Endothelial cell of umbilical vein (primary cell): ENCODE results near the gene GNGT2. TPM values are rescaled to one million over a fixed set of nuclear protein-coding genes. Genes with fewer than 3 reads are reported as not detected.

ENCODE experiments used
- BruUV-seq: library from RNA; stranded (reverse); fragments of 400-500 nt; replicated peaks from 2 replicates; lab custom pipeline; 2021; lab: Mats Ljungman, UMichigan
- CTCF ChIA-PET: fragments of 300-600, 350-600 bp; sonication (Branson Sonifier 250); formaldehyde crosslinking; loops from one replicate; lab custom pipeline; 2021; ENCODE audit warnings: antibody characterized with exemption, inconsistent platforms; lab: Charles Lee
- POLR2A ChIA-PET: fragments of 300-600, 350-600 bp; sonication (Branson Sonifier 250); formaldehyde crosslinking; loops from one replicate; lab custom pipeline; 2021; ENCODE audit warnings: antibody characterized with exemption, inconsistent platforms; lab: Charles Lee
- DNase-seq: peaks from one replicate; pipeline ENCODE4 v3.0.0-alpha.2; 2011; ENCODE audit warnings: low read depth, low spot score
- FAIRE-seq: peaks from 2 replicates; lab custom pipeline; 2011; peaks lifted over from hg19 to GRCh38; lab: Jason Lieb, UNC
- H2AFZ ChIP-seq: 2 replicates; pipeline ENCODE4 v1.6.0; 2012; ENCODE audit warnings: low read depth, low read length, control low read depth, inconsistent platforms
- H3K27ac ChIP-seq: 2 replicates; pipeline ENCODE4 v1.5.1; 2011; ENCODE audit warnings: low read depth, mild to moderate bottlenecking, control low read depth, low read length, moderate library complexity; ENCODE audit not compliant: insufficient read depth
- H3K27me3 ChIP-seq, 2 experiments: 2 replicates each; pipeline versions ENCODE4 v1.6.0 to v1.6.1; 2011; ENCODE audit warnings: low read length in 2 of 2, mixed read lengths in 1 of 2; ENCODE audit not compliant: control insufficient read depth in 2 of 2, insufficient read depth in 2 of 2
- H3K36me3 ChIP-seq, 2 experiments: 2 replicates in 1 of 2; 3 replicates in 1 of 2; pipeline ENCODE4 v1.5.1; 2011; ENCODE audit warnings: low read length in 2 of 2, mild to moderate bottlenecking in 1 of 2, moderate library complexity in 1 of 2; ENCODE audit not compliant: control insufficient read depth in 2 of 2, insufficient read depth in 2 of 2; ENCODE audit errors: extremely low read depth in 1 of 2
- H3K4me1 ChIP-seq: 3 replicates; pipeline ENCODE4 v1.5.1; 2011; ENCODE audit warnings: mild to moderate bottlenecking, low read length; ENCODE audit not compliant: control insufficient read depth, insufficient read depth; ENCODE audit errors: extremely low read depth
- H3K4me2 ChIP-seq: 2 replicates; pipeline ENCODE4 v1.6.1; 2011; ENCODE audit warnings: low read length, control low read depth, mixed read lengths; ENCODE audit not compliant: insufficient read depth
- H3K4me3 ChIP-seq, 3 experiments: fragments of 200-600 bp in 1 of 3; sonication (generic), shearing (Covaris generic) in 1 of 3; replicated peaks in 1 of 3; 2 replicates each; pipeline ENCODE4 v1.5.1; 2011 to 2016; ENCODE audit warnings: control low read depth in 3 of 3, low read length in 3 of 3, mild to moderate bottlenecking in 2 of 3, inconsistent platforms in 1 of 3, low read depth in 1 of 3, moderate library complexity in 1 of 3; ENCODE audit not compliant: insufficient read depth in 1 of 3
- H3K79me2 ChIP-seq: 2 replicates; pipeline ENCODE4 v1.6.0; 2012; ENCODE audit warnings: low read length, inconsistent platforms; ENCODE audit not compliant: control insufficient read depth, insufficient read depth
- H3K9ac ChIP-seq: replicated peaks from 2 replicates; pipeline ENCODE3; 2011; ENCODE audit warnings: low read length, control low read depth; ENCODE audit not compliant: insufficient read depth; ENCODE audit errors: extremely low read depth
- H3K9me1 ChIP-seq: replicated peaks from 3 replicates; pipeline ENCODE4 v1.6.0; 2011; ENCODE audit warnings: mild to moderate bottlenecking, low read length; ENCODE audit not compliant: control insufficient read depth, insufficient read depth; ENCODE audit errors: extremely low read depth
- H3K9me3 ChIP-seq: replicated peaks from 2 replicates; pipeline ENCODE4 v1.5.1; 2012; ENCODE audit warnings: low read length, inconsistent platforms; ENCODE audit not compliant: control insufficient read depth, insufficient read depth
- H4K20me1 ChIP-seq: replicated peaks from 2 replicates; pipeline ENCODE3; 2011; ENCODE audit warnings: mild to moderate bottlenecking, low read length; ENCODE audit not compliant: control insufficient read depth, insufficient read depth; ENCODE audit errors: extremely low read depth
- EZH2 ChIP-seq: IDR thresholded peaks from 2 replicates; pipeline ENCODE4 v1.6.1; 2012; ENCODE audit warnings: borderline replicate concordance, low read depth, mild to moderate bottlenecking, moderate library complexity, low read length, inconsistent platforms; ENCODE audit not compliant: severe bottlenecking
- FOS ChIP-seq: IDR thresholded peaks from 2 replicates; pipeline ENCODE4 v1.6.1; 2011; ENCODE audit warnings: mild to moderate bottlenecking, low read length, moderate library complexity, borderline replicate concordance; ENCODE audit not compliant: insufficient read depth
- GATA2 ChIP-seq: IDR thresholded peaks from 2 replicates; pipeline ENCODE4 v1.7.0; 2011; ENCODE audit warnings: low read depth, mild to moderate bottlenecking, moderate library complexity, mixed read lengths, low read length; ENCODE audit not compliant: insufficient read length, insufficient read depth
- JUN ChIP-seq: IDR thresholded peaks from 2 replicates; pipeline ENCODE4 v1.6.1; 2011; ENCODE audit warnings: borderline replicate concordance, low read depth; ENCODE audit not compliant: insufficient read length, insufficient read depth
- MYC ChIP-seq: IDR thresholded peaks from one replicate; pipeline ENCODE4 v1.6.1; 2011; ENCODE audit warnings: mild to moderate bottlenecking, low read depth, low read length
- POLR2A ChIP-seq: IDR thresholded peaks from 2 replicates; pipeline ENCODE4 v1.6.1; 2012; ENCODE audit warnings: low read depth, mild to moderate bottlenecking, control low read depth, low read length
- POLR2AphosphoS5 ChIP-seq: IDR thresholded peaks from 2 replicates; pipeline ENCODE4 v1.6.1; 2012; ENCODE audit warnings: low read depth, mild to moderate bottlenecking, control low read depth, low read length, moderate library complexity; ENCODE audit not compliant: insufficient read depth
- dilution Hi-C: fragments of 300-500 bp; cut with MboI; formaldehyde crosslinking; loops from one replicate; pipeline ENCODE4 v1.15.0; 2019; ENCODE audit warnings: low sequenced_read_pairs; ENCODE audit not compliant: extremely low pct_ligation_motif_present
- intact Hi-C: fragments of 100-400 bp; cut with micrococcal nuclease; formaldehyde crosslinking; loops from one replicate; pipeline ENCODE4 v1.10.0; 2022
- polyA plus RNA-seq, 4 experiments: library from polyadenylated mRNA; depleted of rRNA in 3 of 4; stranded (reverse) in 3 of 4; unstranded in 1 of 4; fragments of >200 nt; gene quantifications; 2 replicates each; pipeline versions ENCODE4 v1.2.1 to v1.2.3, GENCODE V29; 2011 to 2012; ENCODE audit warnings: missing spikeins in 1 of 4
- total RNA-seq: library from RNA; stranded (reverse); gene quantifications from 2 replicates; pipeline ENCODE4 v1.2.3, GENCODE V29; 2021
- TF ChIP-seq, protein P1 (sequence below), 2 donors: IDR thresholded peaks; 1 replicate in 1 of 2; 2 replicates in 1 of 2; pipeline ENCODE4 v1.5.1; 2011; ENCODE audit warnings: low read length in 2 of 2, mild to moderate bottlenecking in 2 of 2, moderate library complexity in 2 of 2, control low read depth in 1 of 2, inconsistent platforms in 1 of 2, low read depth in 1 of 2; ENCODE audit not compliant: insufficient read depth in 1 of 2; ENCODE audit errors: extremely low read depth in 1 of 2
- TF ChIP-seq, protein P2 (sequence below): IDR thresholded peaks from 2 replicates; pipeline ENCODE4 v1.6.1; 2011; ENCODE audit not compliant: insufficient read depth, insufficient read length

Gene GNGT2
- total and polyA plus RNA-seq, 2 donors (not counting 3 experiments of a cell fraction or from before 2014, with no cell fraction given) = 2.8 to 3.8 TPM

GRCh38 chr17:49235896-49236295, 25.5 kb upstream of the GNGT2 start:
- H3K4me1 ChIP-seq = peaks cover 5% of the 10 kb centered on the region
- H3K36me3 ChIP-seq = no peaks in the 10 kb centered on the region
- dilution Hi-C loops = no loop called here
- ChIA-PET CTCF (interaction anchor here (1.7 to 13.3 kb wide), 2 partner anchors 41 to 55 kb away, joined by 5 to 140 read pairs; no protein-coding TSS in a partner anchor), POLR2A (no interaction called here)
- peaks cover 0 to 7% of the 10 kb centered on the region in 2 experiments for H3K27me3 ChIP-seq
- H4K20me1 ChIP-seq = no peaks in the 10 kb centered on the region
- no peak overlapping the region for H3K27ac ChIP-seq
- H2AFZ ChIP-seq = no peak overlapping the region
- no peak overlapping the region for H3K9ac ChIP-seq
- no TSS peak for BruUV-seq
- TF ChIP-seq GATA2 (no peak), POLR2AphosphoS5 (no peak), FOS (no peak), MYC (no peak), POLR2A (no peak), JUN (no peak), EZH2 (no peak)
- TF ChIP-seq, protein P1, sequence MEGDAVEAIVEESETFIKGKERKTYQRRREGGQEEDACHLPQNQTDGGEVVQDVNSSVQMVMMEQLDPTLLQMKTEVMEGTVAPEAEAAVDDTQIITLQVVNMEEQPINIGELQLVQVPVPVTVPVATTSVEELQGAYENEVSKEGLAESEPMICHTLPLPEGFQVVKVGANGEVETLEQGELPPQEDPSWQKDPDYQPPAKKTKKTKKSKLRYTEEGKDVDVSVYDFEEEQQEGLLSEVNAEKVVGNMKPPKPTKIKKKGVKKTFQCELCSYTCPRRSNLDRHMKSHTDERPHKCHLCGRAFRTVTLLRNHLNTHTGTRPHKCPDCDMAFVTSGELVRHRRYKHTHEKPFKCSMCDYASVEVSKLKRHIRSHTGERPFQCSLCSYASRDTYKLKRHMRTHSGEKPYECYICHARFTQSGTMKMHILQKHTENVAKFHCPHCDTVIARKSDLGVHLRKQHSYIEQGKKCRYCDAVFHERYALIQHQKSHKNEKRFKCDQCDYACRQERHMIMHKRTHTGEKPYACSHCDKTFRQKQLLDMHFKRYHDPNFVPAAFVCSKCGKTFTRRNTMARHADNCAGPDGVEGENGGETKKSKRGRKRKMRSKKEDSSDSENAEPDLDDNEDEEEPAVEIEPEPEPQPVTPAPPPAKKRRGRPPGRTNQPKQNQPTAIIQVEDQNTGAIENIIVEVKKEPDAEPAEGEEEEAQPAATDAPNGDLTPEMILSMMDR (IDR thresholded peaks at IDR 0.05; ENCODE audit: extremely low read depth in 1 of 2, insufficient read depth in 1 of 2, low read depth in 1 of 2, low read length in 2 of 2) = no peak
- TF ChIP-seq, protein P2, sequence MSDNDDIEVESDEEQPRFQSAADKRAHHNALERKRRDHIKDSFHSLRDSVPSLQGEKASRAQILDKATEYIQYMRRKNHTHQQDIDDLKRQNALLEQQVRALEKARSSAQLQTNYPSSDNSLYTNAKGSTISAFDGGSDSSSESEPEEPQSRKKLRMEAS = no peak
- no peak for FAIRE-seq
- no peak overlapping the region for H3K4me3 ChIP-seq
- intact Hi-C loops = no loop called here
- no peaks in the 10 kb centered on the region for H3K9me1 ChIP-seq
- H3K9me3 ChIP-seq = no peaks in the 10 kb centered on the region
- no peak overlapping the region for H3K4me2 ChIP-seq
- no peaks in the 10 kb centered on the region for H3K79me2 ChIP-seq
- no peak for DNase-seq
